ENCODE results near the gene NOS3. TPM values are rescaled to one million over a fixed set of nuclear protein-coding genes. Genes with fewer than 3 reads are reported as not detected.

The NOS3 gene
- total RNA-seq, 1 donor from 2014 or later: 12.6 TPM

DNA sequence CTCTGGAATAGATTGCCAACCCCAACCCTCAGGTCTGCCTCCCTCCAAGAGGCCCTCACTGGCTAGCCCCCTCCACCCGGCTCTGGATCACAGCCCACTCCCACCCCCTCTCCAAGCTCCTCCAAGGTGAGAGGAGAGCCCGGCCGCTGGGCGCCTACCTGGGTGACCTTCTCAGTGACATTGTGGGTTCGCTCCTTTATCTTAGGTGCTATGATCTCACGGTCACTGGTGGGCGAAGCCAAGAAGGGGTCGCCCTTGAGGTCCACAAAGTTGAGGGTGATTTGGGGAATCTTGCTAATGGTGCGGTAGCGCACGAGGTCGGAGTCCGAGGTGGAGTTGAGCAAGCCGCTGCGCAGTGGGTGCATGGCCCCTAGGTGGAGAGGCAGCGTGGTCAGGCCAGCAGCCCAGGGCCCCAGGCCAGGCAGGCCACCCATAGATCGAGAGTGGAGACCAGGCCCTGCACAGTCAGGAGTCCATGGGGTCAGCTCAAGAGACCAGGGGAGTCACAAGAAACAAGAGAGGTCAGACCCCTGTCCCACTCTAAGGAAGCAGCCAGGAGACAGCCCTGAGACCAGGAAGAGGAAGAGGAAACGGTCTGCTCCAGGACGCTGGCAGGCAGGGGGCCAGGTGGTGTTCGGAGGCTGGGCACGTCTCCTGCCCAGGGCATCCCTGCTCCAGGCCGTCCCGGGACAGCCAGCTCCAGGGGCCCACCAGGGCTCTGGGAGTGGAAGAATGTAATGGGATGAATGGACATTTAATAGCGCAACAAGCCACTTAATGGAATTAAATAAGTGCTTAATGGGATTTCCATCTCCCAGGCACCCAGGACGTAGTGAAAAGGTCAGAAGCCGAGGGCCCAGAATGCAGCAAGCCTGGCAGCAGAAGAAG is 33.4 kb upstream of the NOS3 start:
- intact Hi-C loops (cut with micrococcal nuclease): no loop called here
- H3K27me3 ChIP-seq (ENCODE audit: low read depth): peaks cover 87% of the 10 kb centered on the region
- no peaks in the 10 kb centered on the region for H3K9me3 ChIP-seq (replicated peaks)
- TF ChIP-seq, protein P1, sequence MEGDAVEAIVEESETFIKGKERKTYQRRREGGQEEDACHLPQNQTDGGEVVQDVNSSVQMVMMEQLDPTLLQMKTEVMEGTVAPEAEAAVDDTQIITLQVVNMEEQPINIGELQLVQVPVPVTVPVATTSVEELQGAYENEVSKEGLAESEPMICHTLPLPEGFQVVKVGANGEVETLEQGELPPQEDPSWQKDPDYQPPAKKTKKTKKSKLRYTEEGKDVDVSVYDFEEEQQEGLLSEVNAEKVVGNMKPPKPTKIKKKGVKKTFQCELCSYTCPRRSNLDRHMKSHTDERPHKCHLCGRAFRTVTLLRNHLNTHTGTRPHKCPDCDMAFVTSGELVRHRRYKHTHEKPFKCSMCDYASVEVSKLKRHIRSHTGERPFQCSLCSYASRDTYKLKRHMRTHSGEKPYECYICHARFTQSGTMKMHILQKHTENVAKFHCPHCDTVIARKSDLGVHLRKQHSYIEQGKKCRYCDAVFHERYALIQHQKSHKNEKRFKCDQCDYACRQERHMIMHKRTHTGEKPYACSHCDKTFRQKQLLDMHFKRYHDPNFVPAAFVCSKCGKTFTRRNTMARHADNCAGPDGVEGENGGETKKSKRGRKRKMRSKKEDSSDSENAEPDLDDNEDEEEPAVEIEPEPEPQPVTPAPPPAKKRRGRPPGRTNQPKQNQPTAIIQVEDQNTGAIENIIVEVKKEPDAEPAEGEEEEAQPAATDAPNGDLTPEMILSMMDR (IDR thresholded peaks at IDR 0.05; ENCODE audit: borderline replicate concordance): no peak
- H3K36me3 ChIP-seq: no peaks in the 10 kb centered on the region
- peak overlapping the region; percentile 96 for H3K27ac ChIP-seq (replicated peaks)
- H3K4me1 ChIP-seq: peaks cover 97% of the 10 kb centered on the region
- H3K4me3 ChIP-seq: no peak overlapping the region
- DNase-seq: peak; percentile 15

DNA sequence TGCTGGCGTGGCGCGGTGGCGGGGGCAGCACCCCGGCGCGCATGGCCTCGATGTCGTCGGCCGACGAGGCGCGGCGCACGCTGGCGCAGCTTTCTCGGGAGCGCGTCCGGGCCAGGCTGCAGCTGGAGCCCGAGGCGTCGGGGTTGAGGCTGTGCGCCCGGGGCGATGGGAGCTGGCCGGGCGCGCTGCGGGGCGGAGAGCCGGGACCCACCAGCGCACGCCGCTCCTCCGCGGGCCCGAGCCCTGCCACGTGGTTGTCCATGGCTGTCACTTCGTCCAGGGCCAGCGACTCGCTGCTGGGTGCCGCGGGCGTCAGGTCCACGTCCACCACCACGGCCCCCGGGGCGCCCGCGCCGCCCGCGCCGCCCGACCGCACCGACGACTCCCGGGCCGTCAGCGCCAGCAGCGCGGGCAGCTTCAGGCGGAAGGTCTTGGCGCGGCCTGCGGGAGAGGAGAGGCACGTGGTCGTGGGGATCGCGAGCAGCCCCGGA is 32.7 kb upstream of the NOS3 start:
- peaks cover 92% of the 10 kb centered on the region for H3K27me3 ChIP-seq (ENCODE audit: low read depth)
- no peaks in the 10 kb centered on the region for H3K36me3 ChIP-seq
- intact Hi-C loops (cut with micrococcal nuclease): no loop called here
- TF ChIP-seq, protein P1 (IDR thresholded peaks at IDR 0.05; ENCODE audit: borderline replicate concordance): no peak
- H3K4me3 ChIP-seq: no peak overlapping the region
- no peaks in the 10 kb centered on the region for H3K9me3 ChIP-seq (replicated peaks)
- peaks cover 98% of the 10 kb centered on the region for H3K4me1 ChIP-seq
- DNase-seq: no peak
- peak overlapping the region; percentile 96 for H3K27ac ChIP-seq (replicated peaks)

DNA sequence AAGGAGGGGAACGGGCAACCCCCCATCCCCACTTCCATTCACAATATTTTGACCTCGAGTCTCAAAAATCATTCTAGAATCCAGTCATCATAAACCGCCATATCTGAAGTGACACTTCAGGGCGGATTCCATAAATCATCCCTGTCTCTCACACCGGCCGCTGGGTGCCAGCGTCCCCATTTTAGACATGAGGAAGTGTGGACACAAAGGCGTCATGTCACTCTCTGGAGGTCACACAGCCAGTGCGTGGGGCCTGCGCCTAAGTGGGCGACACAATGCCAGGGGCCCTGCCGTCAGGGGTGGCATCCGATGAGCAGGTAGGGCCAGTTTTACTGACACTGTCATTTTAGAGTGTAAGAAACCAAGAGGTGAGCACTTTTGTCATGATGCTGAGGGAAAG is 32.2 kb upstream of the NOS3 start:
- intact Hi-C loops (cut with micrococcal nuclease): no loop called here
- peak overlapping the region; percentile 96 for H3K27ac ChIP-seq (replicated peaks)
- TF ChIP-seq, protein P1 (IDR thresholded peaks at IDR 0.05; ENCODE audit: borderline replicate concordance): no peak

DNA sequence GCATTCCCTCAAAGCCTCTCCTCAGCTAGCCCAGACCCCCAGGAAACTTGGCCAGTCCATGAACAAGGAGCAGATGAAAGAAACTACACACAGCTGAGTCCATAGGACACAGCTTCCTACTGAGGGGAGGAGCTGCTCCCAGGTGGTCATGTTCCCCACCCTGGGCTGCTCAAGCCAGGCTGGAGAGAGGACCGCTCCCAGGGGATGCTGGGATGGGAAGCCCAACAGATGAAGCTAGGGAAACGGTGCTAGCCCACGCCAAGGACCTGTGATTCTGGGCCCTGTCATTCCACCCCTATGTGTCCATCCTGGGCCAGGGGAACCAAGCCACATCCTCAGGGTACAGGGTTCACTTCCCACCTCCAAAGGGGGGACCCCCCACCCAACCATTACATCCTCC is 31.7 kb upstream of the NOS3 start:
- Histone ChIP-seq H3K4me1 (peaks cover 98% of the 10 kb centered on the region), H3K27ac (replicated peaks) (peak overlapping the region; percentile 96), H3K27me3 (ENCODE audit: low read depth) (peaks cover 90% of the 10 kb centered on the region), H3K4me3 (no peak overlapping the region), H3K36me3 (no peaks in the 10 kb centered on the region), H3K9me3 (replicated peaks) (no peaks in the 10 kb centered on the region)
- TF ChIP-seq, protein P1 (IDR thresholded peaks at IDR 0.05; ENCODE audit: borderline replicate concordance): no peak
- DNase-seq: no peak
- intact Hi-C loops (cut with micrococcal nuclease): no loop called here

More for the DNA sequence above, 32.2 kb upstream of the NOS3 start:
- Histone ChIP-seq H3K4me3 (no peak overlapping the region), H3K9me3 (replicated peaks) (no peaks in the 10 kb centered on the region), H3K27me3 (ENCODE audit: low read depth) (peaks cover 91% of the 10 kb centered on the region), H3K4me1 (peaks cover 98% of the 10 kb centered on the region), H3K36me3 (no peaks in the 10 kb centered on the region)
- peak; percentile 14 for DNase-seq

DNA sequence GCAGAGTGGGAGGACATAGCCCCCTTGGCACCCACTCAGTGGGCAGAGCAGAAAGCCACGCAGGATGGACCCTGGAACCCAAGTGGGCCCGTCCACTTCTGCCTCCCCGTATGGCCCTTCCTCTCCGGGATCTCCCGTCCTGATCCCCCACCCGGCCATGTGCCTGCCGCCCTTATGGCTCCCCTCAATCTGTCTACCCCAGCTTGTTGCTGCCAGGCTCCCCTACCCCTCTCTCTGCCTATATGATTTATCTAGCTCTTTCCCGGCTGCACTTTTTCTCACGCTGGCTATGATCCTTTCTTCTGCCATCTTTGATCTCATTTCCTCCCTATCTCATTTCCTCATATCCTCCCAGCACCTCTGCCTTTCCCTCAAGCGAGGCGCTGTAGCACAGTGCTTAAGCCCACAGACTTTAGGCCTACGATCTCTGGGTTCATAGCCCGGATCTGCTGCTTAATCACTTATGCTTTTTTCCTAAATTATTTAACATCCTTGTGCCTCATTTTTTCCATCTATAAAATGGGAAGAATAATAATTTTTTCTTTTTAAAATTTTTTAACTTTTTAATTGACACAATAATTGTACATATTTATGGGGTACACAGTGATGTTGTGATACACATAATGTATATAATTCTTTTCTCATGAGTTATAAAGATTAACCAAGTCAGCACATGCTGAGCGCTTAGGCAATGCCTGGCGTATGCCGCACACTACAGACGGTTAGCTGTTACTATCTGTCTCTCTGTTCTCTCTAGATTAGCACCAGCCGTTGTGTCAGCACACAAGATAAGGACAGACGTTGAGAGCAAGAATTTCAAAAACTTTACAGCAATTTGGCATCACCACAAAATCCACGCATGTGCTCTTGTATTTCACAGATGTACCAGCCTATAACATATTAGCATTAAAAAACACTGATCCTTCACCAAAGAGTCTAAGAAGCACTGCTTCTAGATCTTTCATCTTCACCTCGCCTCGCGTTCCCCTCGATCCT is 30.8 kb upstream of the NOS3 start:
- Histone ChIP-seq H3K36me3 (no peaks in the 10 kb centered on the region), H3K27me3 (ENCODE audit: low read depth) (peaks cover 87% of the 10 kb centered on the region), H3K4me3 (no peak overlapping the region), H3K9me3 (replicated peaks) (no peaks in the 10 kb centered on the region), H3K4me1 (peaks cover 96% of the 10 kb centered on the region), H3K27ac (replicated peaks) (peak overlapping the region; percentile 96)
- no peak for DNase-seq
- TF ChIP-seq, protein P1 (IDR thresholded peaks at IDR 0.05; ENCODE audit: borderline replicate concordance): no peak
- intact Hi-C loops (cut with micrococcal nuclease): no loop called here

Data from left ventricle myocardium inferior (tissue), 1 donor.